ENCODE measurements around the gene DDX27. TPM values are rescaled to one million over a fixed set of nuclear protein-coding genes. Genes with fewer than 3 reads are reported as not detected.

DDX27 gene
- total and polyA plus RNA-seq, 9 of the 15 experiments (the other 6 are each of a cell fraction or from before 2014, with no cell fraction given): 17.9 to 79.3 (median 57.0) TPM

GRCh38 chr20:49203746-49204145, 15.5 kb upstream of the DDX27 start:
- DNase-seq (ENCODE audit: extremely low read depth in 1 of 4, low spot score in 3 of 4) (no peak), FAIRE-seq (no peak), ATAC-seq (no peak)
- WGBS (ENCODE audit: insufficient coverage, low coverage, missing lambda C conversion rate): 65% methylated on average over 8 of the region's 9 CpGs
- no peak overlapping the region for H3K4me3 ChIP-seq
- H4K20me1 ChIP-seq (replicated peaks; ENCODE audit: control insufficient read depth, insufficient read depth, low read length): no peaks in the 10 kb centered on the region
- CTCF ChIA-PET (ENCODE audit: low intra/inter-chr PET ratio): no interaction called here
- no peaks in the 10 kb centered on the region for H3K4me1 ChIP-seq (replicated peaks in 1 of 2; ENCODE audit: control insufficient read depth in 2 of 2, insufficient read depth in 2 of 2, low read length in 2 of 2)
- TF ChIP-seq NCOA2 (IDR thresholded peaks at IDR 0.05; ENCODE audit: partially characterized antibody in 2 of 2) (no peak), PRDM10 (IDR thresholded peaks at IDR 0.05; ENCODE audit: partially characterized antibody) (peak; percentile 22)
- BruUV-seq (replicated peaks): no TSS peak
- POLR2A ChIA-PET: interaction anchor here (0.7 to 1.7 kb wide), 3 partner anchors 10 to 151 kb away, joined by 3 to 5 read pairs (median 4); no protein-coding TSS in a partner anchor
- H3K79me2 ChIP-seq (ENCODE audit: control insufficient read depth, insufficient read depth, low read length): no peaks in the 10 kb centered on the region
- intact Hi-C loops (cut with micrococcal nuclease) (no loop called here), in situ Hi-C loops (cut with MboI) (no loop called here)
- no peak overlapping the region for H3K9ac ChIP-seq (ENCODE audit: insufficient read depth in 1 of 2, low read depth in 2 of 2, low read length in 2 of 2)
- H3K27me3 ChIP-seq (ENCODE audit: control insufficient read depth in 2 of 2, insufficient read depth in 2 of 2, low read length in 2 of 2): no peaks in the 10 kb centered on the region
- no peaks in the 10 kb centered on the region for H3K9me3 ChIP-seq (replicated peaks; ENCODE audit: control insufficient read depth, insufficient read depth, low read depth, low read length)
- no peaks in the 10 kb centered on the region for H3K36me3 ChIP-seq (ENCODE audit: control insufficient read depth, insufficient read depth, low read length)
- H3K27ac ChIP-seq (ENCODE audit: extremely low read depth, low read depth, low read length): no peak overlapping the region
- H2AFZ ChIP-seq (ENCODE audit: low read depth, low read length): no peak overlapping the region
- H3K4me2 ChIP-seq (ENCODE audit: insufficient read depth, low read length): no peak overlapping the region
- H3K9me1 ChIP-seq (ENCODE audit: control insufficient read depth, insufficient read depth, low read length): no peaks in the 10 kb centered on the region
